Testis (tissue), 2 donors: Measurements from ENCODE around the gene TRIM26.

ENCODE experiments used
- CTCF ChIP-seq, 3 experiments: fragments of 450-650 bp in 2 of 3; fragments of 200-600 bp in 1 of 3; sonication (generic) in 1 of 3; IDR thresholded peaks; one replicate each; pipeline ENCODE4 v1.5.1; 2016 to 2019; ENCODE audit warnings: antibody characterized with exemption in 3 of 3, mild to moderate bottlenecking in 2 of 3, moderate library complexity in 1 of 3
- POLR2A ChIP-seq: fragments of 450-650 bp; IDR thresholded peaks from one replicate; pipeline ENCODE4 v1.6.1; 2017; ENCODE audit warnings: antibody characterized with exemption, mild to moderate bottlenecking, moderate library complexity

- TF ChIP-seq CTCF (IDR thresholded peaks at IDR 0.05): no peak
- no peak for TF ChIP-seq POLR2A
Observed at GRCh38 chr6:30211899-30212298, 1.3 kb downstream of the TRIM26 start.
